Chondrocyte (in vitro differentiated cells): ENCODE results near the gene ZNF438. TPM values are rescaled to one million over a fixed set of nuclear protein-coding genes. Genes with fewer than 3 reads are reported as not detected.

ENCODE experiments used
- DNase-seq: peaks from one replicate; pipeline ENCODE4 v3.0.0; 2021; ENCODE audit warnings: mixed read lengths, low spot score
- H3K27ac Mint-ChIP-seq: one replicate; pipeline ENCODE4 v1.8.0; 2021; ENCODE audit warnings: mild to moderate bottlenecking, moderate library complexity, mixed read lengths; ENCODE audit not compliant: unreplicated experiment
- H3K27me3 Mint-ChIP-seq: 2 replicates; pipeline ENCODE4 v1.8.0; 2021; ENCODE audit warnings: low read depth, mixed read lengths
- H3K36me3 Mint-ChIP-seq: 2 replicates; pipeline ENCODE4 v1.8.0; 2021; ENCODE audit warnings: low read depth, mixed read lengths
- H3K4me1 Mint-ChIP-seq: 2 replicates; pipeline ENCODE4 v1.8.0; 2021; ENCODE audit warnings: low read depth, mild to moderate bottlenecking, mixed read lengths
- H3K4me3 Mint-ChIP-seq: one replicate; pipeline ENCODE4 v1.8.0; 2021; ENCODE audit warnings: mild to moderate bottlenecking, moderate library complexity, mixed read lengths; ENCODE audit not compliant: unreplicated experiment
- H3K9me3 Mint-ChIP-seq: 2 replicates; pipeline ENCODE4 v1.8.0; 2021; ENCODE audit warnings: low read depth, mixed read lengths
- CTCF ChIP-seq: fragments of 200-600 bp; sonication (generic); IDR thresholded peaks from 2 replicates; pipeline ENCODE4 v1.5.0; 2021; ENCODE audit warnings: antibody characterized with exemption, mild to moderate bottlenecking, moderate library complexity
- total RNA-seq: library from RNA; stranded (reverse); gene quantifications from 3 replicates; pipeline ENCODE4 v1.2.1, GENCODE V29; 2021

Gene ZNF438
- total RNA-seq, 1 donor from 2014 or later, result 4.9 TPM

GRCh38 chr10:30991647-30992011, 40.0 kb downstream of the ZNF438 start:
- Mint-ChIP-seq H3K4me1 (peaks cover 20% of the 10 kb centered on the region), H3K4me3 (no peak overlapping the region), H3K9me3 (peaks cover 17% of the 10 kb centered on the region), H3K27ac (no peak overlapping the region), H3K27me3 (no peaks in the 10 kb centered on the region), H3K36me3 (peaks cover 4% of the 10 kb centered on the region)
- TF ChIP-seq CTCF, result no peak
- no peak for DNase-seq

- no peak for TF ChIP-seq CTCF
- DNase-seq, result no peak
- Mint-ChIP-seq H3K9me3 (peaks cover 17% of the 10 kb centered on the region), H3K36me3 (peaks cover 4% of the 10 kb centered on the region), H3K4me1 (peaks cover 22% of the 10 kb centered on the region), H3K27me3 (no peaks in the 10 kb centered on the region), H3K27ac (no peak overlapping the region), H3K4me3 (no peak overlapping the region)
Measured at GRCh38 chr10:30990971-30991646, 40.6 kb downstream of the ZNF438 start.

GRCh38 chr10:30990351-30990750, 41.3 kb downstream of the ZNF438 start:
- DNase-seq, result no peak
- Mint-ChIP-seq H3K4me3 (no peak overlapping the region), H3K4me1 (peaks cover 23% of the 10 kb centered on the region), H3K9me3 (peaks cover 13% of the 10 kb centered on the region), H3K27ac (no peak overlapping the region), H3K36me3 (peaks cover 4% of the 10 kb centered on the region), H3K27me3 (no peaks in the 10 kb centered on the region)
- no peak for TF ChIP-seq CTCF

- DNase-seq, result no peak
Measured at GRCh38 chr10:30988831-30989435, 42.7 kb downstream of the ZNF438 start.

GRCh38 chr10:30987463-30987862, 44.2 kb downstream of the ZNF438 start:
- Mint-ChIP-seq H3K9me3 (peaks cover 2% of the 10 kb centered on the region), H3K27ac (no peak overlapping the region), H3K4me3 (no peak overlapping the region), H3K36me3 (peaks cover 1% of the 10 kb centered on the region), H3K4me1 (peaks cover 18% of the 10 kb centered on the region), H3K27me3 (no peaks in the 10 kb centered on the region)
- no peak for DNase-seq
- no peak for TF ChIP-seq CTCF

More at GRCh38 chr10:30988831-30989435, 42.7 kb downstream of the ZNF438 start:
- Mint-ChIP-seq H3K9me3 (peaks cover 4% of the 10 kb centered on the region), H3K27me3 (no peaks in the 10 kb centered on the region), H3K27ac (no peak overlapping the region), H3K4me3 (no peak overlapping the region), H3K4me1 (peaks cover 26% of the 10 kb centered on the region), H3K36me3 (peaks cover 1% of the 10 kb centered on the region)
- no peak for TF ChIP-seq CTCF
